HEK293 (cell line): ENCODE data around the gene OR2L13.

ENCODE experiments used
- ZNF366 ChIP-seq: fragments of 450-650 bp; formaldehyde crosslinking; conservative IDR thresholded peaks from 2 replicates; pipeline ENCODE4 v1.5.1; 2016; ENCODE audit warnings: missing biosample characterization, missing genetic modification characterization
- ZNF677 ChIP-seq: fragments of 450-650 bp; IDR thresholded peaks from 2 replicates; pipeline ENCODE4 v1.5.0; 2018; ENCODE audit warnings: missing biosample characterization, mild to moderate bottlenecking, missing genetic modification characterization, moderate library complexity
- ZNF701 ChIP-seq: fragments of 450-650 bp; formaldehyde crosslinking; IDR thresholded peaks from 2 replicates; pipeline ENCODE4 v1.5.1; 2016; ENCODE audit warnings: missing biosample characterization, missing genetic modification characterization

OR2L13 gene

GRCh38 chr1:248144513-248145198 is 49.7 kb downstream of the OR2L13 start, which contains the start of gene OR2M5 (continued):
- TF ChIP-seq ZNF366 (tag by site-specific recombination) (no peak), ZNF701 (tag by site-specific recombination) (no peak), ZNF677 (tag by site-specific recombination) (no peak)
